GM21737 (cell line): ENCODE data around the gene CABS1.

Experiments
- ATAC-seq: cut with Tn5 transposase; IDR thresholded peaks from one replicate; pipeline ENCODE4 v1.9.1; 2021; ENCODE audit warnings: mild to moderate bottlenecking, moderate library complexity; ENCODE audit not compliant: unreplicated experiment

The CABS1 gene

DNA sequence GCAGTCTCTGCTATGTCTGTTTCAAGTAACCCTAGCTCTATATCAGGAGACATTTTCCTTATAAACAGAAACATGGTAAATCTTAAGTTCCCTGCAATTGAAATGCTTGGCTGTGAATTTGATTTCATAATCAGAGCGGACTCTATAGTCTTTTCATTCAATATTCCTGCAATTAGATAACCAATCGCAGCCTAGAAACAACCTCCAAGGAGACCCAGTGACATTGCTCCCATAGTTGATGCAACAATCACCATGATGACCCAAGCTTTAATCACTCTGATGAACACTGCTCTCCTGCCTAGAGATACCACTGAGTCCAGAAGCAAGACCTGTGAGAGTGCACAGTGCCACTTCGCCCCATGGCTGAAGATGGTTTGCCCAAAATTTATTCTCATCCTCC is at the start of gene CABS1:
TSS of gene CABS1 (plus strand) at position 301 of the 400 bp plus-strand sequence. CDS start at position 360, 59 bp downstream.
- no peak for ATAC-seq

DNA sequence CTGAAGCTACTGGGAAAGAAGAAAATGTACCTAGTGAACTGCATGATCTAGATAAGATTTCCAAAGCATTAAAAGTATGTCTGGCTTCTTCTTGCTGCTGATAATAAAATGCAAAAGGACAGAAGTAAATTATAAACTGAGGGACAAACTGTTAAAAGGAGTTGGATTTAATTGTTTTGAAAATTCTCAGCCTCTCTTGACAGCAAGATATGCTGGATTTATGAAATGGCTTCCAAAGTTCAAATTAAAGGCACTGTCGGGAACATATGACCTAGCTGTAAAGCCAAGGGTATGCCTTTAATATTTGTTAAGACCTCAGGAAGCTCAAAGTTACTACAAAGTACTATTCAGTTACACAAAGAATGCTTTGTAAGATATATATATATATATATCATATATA is 46.1 kb upstream of the CABS1 start:
- no peak for ATAC-seq

DNA sequence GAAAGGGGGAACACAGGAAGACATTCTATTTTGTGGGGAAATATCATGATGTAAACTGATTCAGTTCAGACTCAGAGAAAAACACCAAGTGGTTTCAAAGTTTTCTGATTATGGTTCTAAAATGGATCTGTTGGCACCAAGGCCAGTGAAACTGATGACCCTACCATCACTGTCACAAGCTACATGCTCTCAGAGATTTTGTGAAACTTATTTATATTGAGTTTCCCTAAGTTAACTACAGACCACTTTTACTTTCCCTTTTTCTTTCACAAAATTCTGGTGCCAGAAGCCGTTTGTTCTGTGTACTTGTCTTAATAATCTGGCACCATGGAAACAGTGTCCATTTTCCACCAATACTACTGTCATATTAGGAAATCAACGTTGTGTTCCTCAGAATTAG is 43.4 kb upstream of the CABS1 start:
- no peak for ATAC-seq

DNA sequence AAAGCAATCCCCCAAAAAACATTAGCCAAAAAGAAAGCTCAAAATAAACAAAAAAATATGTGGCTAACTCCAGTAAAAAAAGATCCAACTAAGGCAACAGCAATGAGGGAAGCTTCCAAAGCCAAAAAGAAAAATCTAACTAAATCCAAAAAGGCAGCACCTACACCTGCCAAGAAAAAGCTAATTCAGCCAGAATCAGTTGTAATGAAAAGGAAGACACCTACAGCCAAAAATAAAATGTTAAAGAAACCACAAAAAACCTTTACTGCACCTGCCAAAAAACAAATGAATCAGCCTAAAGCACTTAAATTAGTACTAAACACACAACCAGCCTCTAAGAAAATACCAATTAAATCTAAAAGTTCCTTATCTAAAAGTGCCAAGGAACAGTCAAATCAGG is 37.2 kb upstream of the CABS1 start:
- ATAC-seq, result no peak

DNA sequence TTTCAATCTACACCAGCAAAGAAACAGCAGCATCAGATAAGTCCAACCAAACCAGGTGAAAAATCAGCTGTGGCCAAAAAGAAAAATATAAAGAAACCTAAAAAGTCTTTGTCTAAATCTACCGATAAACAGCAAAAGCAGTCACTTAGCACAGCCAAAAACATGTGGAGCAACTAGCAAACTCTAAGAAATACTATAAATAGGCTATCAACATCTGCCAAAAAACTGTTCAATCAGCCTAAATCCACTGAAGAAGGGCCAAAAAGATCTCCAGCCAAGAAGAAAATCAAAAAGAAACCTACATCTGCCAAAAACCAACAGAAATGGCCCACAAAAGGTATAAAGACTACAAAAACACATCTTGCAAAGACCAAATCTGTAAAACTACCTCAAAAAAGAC is 36.7 kb upstream of the CABS1 start:
- ATAC-seq, result no peak

DNA sequence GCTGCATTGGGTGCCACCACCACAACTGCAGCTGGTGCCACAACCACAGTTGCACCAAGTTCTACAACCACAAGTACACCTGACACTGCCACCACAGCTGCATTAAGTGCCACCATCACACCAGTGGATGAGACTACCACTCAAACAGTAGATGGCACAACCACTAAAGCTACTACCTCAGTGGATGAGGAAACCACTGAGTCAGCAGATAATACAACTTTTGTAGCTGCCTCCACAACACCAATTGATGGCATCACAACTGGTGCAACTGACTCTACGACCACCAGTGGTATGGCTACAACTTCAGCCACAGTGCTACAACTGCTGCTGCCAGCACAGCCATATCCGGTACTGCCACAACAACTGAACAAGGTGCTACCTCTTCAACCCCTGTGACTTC is 35.1 kb upstream of the CABS1 start:
- ATAC-seq, result no peak

DNA sequence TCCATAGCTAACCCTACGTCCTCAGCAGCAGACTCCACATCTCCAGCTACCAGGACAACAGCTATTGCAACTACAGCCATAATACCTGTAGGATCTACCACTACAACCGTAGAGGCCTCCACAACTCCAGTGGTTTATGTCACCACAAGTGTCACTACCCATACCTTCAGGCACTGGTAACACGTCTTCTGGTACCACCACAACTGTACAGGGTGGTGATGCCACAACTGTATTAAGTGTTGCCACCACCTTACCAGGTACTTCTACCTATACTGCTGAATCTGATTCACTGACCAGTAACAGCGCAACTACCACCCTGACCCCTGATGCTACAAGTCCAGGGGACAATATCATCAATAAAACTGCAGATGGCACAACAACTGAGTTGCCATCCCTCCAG is 34.6 kb upstream of the CABS1 start:
- no peak for ATAC-seq

DNA sequence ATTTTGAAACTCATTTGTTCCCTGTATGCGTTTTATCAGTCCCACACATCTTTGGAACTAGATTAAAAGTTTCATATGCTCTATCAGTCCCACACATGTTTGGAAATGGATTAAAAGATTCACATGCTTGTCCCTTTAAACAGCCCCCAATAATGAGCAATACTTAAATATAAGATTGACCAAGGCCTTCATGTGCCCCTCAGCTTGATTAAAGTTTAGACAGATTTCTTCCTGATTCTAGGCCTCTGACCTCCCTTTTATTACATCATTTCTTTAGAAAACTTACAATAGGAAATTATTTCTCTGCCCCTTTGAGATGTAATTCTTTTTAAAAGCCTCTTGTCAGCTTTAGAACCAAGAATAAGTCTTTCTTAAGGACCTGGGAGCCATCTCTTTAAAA is 31.7 kb upstream of the CABS1 start:
- no peak for ATAC-seq

DNA sequence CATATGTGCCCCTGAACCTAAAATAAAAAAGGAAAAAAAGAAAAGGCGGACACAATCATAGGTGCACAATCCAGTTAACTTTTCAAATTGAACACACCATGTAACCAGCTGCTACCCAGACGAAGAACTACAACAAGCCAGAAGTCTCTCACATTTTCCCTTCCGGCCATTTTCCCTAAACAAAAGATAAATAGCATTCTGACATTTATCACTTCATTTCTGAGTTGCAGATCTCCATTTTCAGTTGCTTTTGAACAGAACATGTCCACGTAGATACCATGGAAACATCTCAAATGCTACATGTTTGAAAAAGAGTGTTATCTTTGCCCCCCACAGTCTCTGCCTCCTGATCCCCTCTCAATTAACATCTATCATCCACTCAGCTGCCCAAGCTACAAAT is 29.2 kb upstream of the CABS1 start:
- no peak for ATAC-seq

DNA sequence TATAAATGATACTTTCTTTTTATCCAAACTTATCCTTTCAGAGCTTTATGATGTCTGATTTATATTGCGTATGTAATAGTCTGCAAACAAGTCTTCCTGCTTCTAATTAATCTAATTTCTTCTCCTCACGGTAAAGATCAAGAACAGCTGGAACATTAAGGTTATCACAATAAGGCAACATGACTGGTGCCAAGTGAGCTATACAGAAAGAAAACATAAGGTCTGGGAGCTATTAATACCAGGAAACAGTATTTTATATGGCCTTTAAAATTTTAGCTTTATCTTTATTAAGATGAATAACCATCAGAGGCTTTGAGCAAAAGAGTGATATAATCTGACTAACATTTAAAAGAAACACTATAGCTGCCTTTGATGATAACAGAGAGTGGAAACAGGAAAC is 28.7 kb upstream of the CABS1 start:
- ATAC-seq, result no peak

DNA sequence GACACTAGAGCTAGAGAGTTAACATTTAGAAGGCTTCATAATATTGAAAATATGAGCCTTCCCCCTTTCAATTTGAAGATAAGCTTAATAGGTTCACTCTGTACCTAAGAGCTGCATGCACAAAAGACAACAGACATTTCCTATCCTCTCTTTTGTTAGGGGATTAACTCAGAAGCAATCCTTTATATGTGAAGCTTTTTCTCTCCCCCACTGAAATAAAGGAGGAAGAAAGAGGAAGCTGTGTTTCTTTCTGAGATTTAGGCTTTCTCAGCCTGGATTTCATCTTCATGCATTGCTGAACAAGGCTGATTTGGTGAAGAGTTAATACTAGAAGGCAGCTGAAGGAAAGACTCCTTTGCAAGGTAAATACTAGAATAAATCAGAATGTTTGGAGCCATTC is 21.0 kb upstream of the CABS1 start:
- ATAC-seq, result no peak

DNA sequence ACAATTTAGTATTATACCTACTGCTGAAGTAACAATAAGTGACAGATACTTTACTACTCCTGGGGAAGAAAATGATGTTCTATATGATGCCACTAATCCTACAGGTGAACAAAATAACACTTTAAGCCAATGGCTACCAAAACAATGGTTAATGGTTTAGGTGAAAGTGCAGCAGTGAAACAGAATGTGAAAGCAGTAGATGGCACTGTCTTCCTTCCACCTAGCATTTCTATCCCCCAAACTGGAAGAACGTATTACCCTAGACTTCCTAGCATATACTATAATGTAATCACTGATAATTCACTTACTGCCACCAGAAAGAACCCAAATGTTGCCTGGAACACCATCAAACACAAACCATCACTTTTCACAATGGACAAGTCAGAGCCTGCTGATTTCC is 18.9 kb upstream of the CABS1 start:
- no peak for ATAC-seq

DNA sequence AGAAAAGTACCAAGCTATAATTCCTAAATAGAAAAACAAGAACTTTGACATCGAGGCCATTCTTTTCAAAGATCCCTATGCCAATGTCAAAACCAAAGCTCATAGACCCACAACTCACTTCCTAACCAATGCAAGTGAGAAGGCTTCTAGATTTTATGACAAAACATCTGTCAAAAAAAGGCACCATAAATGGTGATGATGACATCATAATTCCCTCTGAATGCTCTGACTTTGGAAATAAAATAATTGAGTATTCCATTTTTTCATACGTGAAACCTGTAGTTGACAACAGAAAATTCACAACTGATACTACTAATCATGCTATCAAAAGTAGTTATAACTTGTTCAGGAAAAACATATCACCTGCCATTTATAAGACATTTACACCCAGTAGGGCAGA is 8.7 kb upstream of the CABS1 start:
- no peak for ATAC-seq

DNA sequence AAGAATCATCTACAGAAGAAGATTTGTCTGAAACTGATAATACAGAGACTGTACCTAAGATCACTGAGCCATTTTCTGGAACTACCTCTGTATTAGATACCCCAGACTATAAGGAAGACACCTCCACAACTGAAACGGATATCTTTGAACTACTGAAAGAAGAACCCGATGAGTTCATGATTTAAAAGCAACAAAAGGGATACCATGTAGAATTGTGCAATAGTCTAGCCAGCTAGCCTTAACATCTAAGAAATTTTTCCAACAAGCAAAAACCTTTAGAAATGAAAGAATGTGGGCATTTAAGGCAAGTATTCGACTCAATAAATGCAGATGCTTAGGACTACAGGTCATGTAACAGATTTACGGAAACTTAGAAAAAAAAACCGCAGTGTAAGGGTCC is 1.3 kb downstream of the CABS1 start:
- no peak for ATAC-seq

DNA sequence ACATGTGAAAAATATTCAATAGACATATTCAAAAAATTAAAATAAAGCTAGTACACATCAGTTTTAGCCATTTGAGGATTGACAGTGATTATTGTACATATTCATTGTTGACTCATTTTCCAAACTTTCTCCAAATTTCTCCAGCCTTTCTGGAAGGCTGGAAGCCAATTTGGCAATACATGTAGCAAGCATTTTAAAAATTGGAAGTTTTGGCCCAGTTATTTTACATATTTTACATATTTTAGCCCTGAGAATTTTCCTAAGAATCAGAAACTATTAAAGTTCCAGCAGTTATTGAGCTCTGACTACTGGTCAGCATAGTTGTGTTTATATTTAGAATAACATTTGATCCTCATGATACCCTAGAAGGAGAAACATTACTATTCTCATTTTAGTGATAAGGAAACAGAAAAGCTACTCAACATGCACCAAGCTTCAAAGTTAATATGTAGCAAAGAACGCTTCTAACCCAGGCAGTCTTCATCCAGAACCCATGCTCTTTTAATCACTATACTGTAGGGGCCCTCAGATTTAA is 3.2 kb downstream of the CABS1 start:
- ATAC-seq, result no peak

DNA sequence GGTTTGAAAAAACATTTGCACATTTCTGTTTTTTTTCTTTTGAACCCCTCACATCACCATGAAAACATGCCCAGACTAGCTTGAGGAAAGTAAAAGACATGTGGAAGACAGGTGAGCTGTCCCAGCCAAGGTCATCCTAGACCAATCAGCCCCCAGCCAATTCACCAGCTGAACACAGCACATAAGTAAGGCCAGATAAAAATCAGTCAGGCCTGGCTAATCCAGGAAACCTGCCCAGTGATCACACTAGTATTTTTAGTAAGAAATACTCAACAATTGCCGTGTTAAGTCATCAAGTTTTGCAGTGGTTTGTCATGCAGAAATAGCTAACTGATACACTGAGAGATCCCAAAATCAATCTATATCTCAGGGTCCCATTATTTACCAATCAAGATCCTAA is 21.4 kb downstream of the CABS1 start:
- no peak for ATAC-seq

DNA sequence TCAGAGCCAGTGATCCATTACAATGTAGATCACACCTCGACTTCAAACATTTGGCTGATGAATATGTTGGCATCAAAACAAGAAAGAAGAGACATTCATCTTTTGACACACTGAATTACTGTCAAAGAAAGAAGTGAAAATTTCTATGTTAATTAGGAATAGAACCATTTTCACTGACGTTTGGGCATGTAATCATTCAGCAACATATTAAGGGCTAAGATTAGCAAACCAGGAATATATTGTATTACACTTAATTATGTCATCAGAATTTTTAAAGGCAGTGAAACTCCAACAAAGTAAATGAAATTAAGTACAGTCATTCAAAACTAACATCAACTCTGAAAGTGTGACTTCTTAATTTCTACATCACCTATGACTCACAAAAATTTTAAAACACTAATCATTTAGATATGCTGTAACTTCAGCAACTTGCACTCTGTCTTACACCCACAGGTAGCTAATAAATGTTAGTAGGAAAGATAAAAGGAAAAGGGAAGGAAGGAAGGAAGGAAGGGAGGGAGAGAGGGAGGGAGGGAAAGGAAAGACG is 24.4 kb downstream of the CABS1 start:
- ATAC-seq, result no peak

DNA sequence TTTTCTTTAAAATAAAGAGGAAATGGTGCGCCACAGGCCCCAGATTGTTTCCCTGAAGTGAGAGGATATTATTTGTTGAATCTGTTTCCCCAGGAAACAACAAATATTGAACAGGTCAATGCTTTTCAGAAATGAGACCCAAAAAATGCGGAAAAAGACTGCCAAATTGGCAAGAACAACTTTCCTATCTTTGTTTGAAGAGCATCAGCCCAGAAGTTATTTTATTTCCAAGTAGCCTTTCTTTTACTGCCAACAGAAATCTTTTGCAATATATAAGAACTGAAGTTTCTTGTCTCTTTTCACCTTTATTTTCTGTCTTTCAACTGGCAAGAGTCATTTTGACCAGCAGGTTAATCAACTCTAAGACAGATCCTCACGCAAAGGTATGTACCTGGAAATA is 25.7 kb downstream of the CABS1 start, which contains the start of gene SMR3A:
TSS of gene SMR3A (plus strand) at position 301 of the 400 bp plus-strand sequence. CDS start 1,356 bp downstream, outside the sequence.
- no peak for ATAC-seq

DNA sequence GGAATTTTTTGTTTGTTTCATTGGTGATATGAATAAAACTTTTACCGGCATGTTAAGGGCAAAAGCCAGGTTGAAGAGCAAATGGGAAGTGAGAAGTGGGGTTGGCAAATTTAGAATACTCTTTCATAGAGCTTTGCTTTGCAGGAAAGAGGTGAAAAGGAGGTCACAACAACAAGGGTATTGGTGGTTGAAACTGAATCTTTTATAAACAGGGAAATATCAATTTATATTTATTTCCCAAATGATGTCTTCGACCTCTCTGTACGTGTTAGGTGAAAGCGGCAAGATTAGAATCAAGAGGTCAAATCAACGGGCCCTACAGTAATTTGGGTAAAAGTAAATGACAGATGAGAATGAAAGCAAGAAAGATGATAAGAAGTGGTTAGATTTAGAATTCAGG is 29.2 kb downstream of the CABS1 start:
- ATAC-seq, result no peak

DNA sequence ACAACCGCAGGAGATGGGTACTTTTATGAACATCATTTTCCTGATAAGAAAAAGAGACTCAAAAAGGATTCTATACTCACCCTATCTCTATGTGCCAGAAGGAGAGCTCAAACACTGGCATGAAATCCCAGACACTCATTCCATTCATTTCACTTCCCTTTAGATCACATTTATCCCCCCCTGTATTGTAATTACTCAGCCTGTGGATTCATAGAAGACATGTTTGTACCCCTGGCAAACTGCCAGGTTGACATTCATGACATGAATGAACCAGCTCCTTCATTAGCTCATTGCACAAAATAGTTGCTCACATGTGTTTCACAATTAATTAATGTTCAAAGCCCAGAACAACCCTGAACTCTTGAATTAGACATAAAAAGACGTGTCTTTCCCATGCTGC is 30.7 kb downstream of the CABS1 start:
- no peak for ATAC-seq

DNA sequence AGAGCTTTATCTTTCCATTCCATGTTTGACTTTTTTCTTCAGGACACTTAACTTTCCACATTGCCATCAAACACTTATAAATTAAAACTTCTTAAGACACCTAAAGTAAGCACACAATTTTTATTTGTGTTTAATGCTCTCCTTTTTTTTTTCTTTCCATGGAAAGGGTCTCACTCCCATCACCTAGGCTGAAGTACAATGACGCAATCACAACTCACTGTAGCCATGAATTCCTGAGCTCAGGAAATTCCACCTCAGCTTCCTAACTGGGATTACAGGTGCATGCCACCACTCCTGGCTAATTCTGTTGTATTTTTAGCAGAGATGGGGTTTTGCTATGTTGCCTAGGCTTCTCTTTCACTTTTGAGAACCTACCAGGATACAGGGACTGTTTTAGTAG is 33.0 kb downstream of the CABS1 start:
- ATAC-seq, result no peak

DNA sequence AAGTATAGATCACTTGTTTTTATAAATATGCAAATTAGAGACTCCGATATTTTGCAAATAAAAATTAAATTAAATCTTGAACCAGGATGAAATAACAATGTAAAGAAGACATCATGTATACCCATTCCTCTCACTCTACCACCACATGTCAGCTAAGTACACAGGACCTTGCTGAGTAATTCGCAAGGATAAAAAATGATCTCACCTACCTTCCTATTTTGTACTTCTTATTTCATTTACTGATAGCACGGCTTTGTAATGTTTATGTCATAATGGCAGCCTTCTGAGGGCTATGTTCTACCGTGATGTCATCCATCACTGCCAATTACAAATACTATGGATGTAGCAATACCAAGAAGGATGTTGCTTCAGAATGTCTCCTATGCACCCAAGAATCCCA is 37.2 kb downstream of the CABS1 start:
- ATAC-seq, result no peak

DNA sequence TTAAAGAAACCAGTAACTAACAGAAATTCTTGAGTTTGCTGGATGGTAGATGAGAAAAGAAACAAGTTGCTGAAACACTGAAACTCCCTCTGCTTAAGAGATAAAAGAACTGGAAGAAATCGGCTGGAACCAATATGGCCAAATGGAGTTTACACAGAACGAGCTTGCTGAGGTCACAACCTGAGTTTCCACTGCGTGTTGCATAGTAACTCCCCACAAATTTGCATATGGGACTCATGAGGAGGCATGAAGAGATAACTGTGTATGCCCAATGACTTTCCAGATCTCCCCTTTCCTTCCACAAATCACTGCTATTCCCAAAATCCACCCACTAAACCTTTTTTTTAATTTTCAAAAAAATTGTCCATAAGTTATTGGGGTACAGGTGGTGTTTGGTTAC is 38.0 kb downstream of the CABS1 start:
- ATAC-seq, result no peak
